Testis (tissue), 3 donors: ENCODE measurements around the gene PDIK1L. TPM values are rescaled to one million over a fixed set of nuclear protein-coding genes. Genes with fewer than 3 reads are reported as not detected.

Experiments used
- DNase-seq: peaks from one replicate; pipeline ENCODE4 v3.0.0-alpha.2; 2019
- H3K27ac ChIP-seq, 2 donors: fragments of 200-600 bp; sonication (generic); one replicate each; pipeline ENCODE4 v1.5.1; 2019
- H3K27me3 ChIP-seq: fragments of 200-600 bp; sonication (generic); one replicate; pipeline ENCODE4 v1.5.1; 2019
- H3K36me3 ChIP-seq: fragments of 200-600 bp; sonication (generic); one replicate; pipeline ENCODE4 v1.5.1; 2017; ENCODE audit warnings: low read depth; ENCODE audit errors: missing control alignments
- H3K4me1 ChIP-seq: fragments of 200-600 bp; sonication (generic); one replicate; pipeline ENCODE4 v1.5.1; 2019
- H3K4me3 ChIP-seq, 2 donors: fragments of 200-600 bp; sonication (generic); one replicate each; pipeline ENCODE4 v1.5.1; 2017 to 2019
- H3K9me3 ChIP-seq: fragments of 200-600 bp; sonication (generic); one replicate; pipeline ENCODE4 v1.5.1; 2017
- POLR2A ChIP-seq: fragments of 450-650 bp; IDR thresholded peaks from one replicate; pipeline ENCODE4 v1.6.1; 2017; ENCODE audit warnings: antibody characterized with exemption, mild to moderate bottlenecking, moderate library complexity
- WGBS, 2 donors: methylation state at CpG; one replicate each; pipeline ENCODE4 v1.1.5; 2018; 5-methylcytosine and 5-hydroxymethylcytosine counted together
- intact Hi-C: fragments of 100-400 bp; cut with DNase I; formaldehyde crosslinking; loops from one replicate; pipeline ENCODE4 v1.15.1; 2023; ENCODE audit warnings: low total_unique reads
- polyA plus RNA-seq: library from polyadenylated mRNA; stranded (reverse); fragments of 350-450 nt; fragmentation: Illumina TruSeq; extraction: RNeasy Lipid Tissue Mini Kit (QIAGEN cat#74804); gene quantifications from one replicate; pipeline ENCODE4 v1.2.3, GENCODE V29; 2014; ENCODE audit warnings: low read depth, low replicate concordance; ENCODE audit not compliant: insufficient read depth
- total RNA-seq, 2 donors: library from RNA; depleted of rRNA; stranded (reverse); fragments of >200 nt; gene quantifications; one replicate each; pipeline ENCODE4 v1.2.3, GENCODE V29; 2016
- TF ChIP-seq, protein P1 (sequence below), 3 experiments: fragments of 450-650 bp in 2 of 3; fragments of 200-600 bp in 1 of 3; sonication (generic) in 1 of 3; IDR thresholded peaks; one replicate each; pipeline ENCODE4 v1.5.1; 2016 to 2019; ENCODE audit warnings: antibody characterized with exemption in 3 of 3, mild to moderate bottlenecking in 2 of 3, moderate library complexity in 1 of 3

Gene PDIK1L
- total and polyA plus RNA-seq, 3 donors from 2014 or later: 7.0 to 11.7 (median 9.9) TPM

GRCh38 chr1:26142159-26142558, 30.5 kb downstream of the PDIK1L start:
- no peak overlapping the region for H3K4me3 ChIP-seq
- DNase-seq: no peak
- H3K27ac ChIP-seq: no peak overlapping the region
- no peaks in the 10 kb centered on the region for H3K4me1 ChIP-seq
- intact Hi-C loops: loop anchor here (10.0 kb wide), 2 partner anchors 107 to 247 kb away; no protein-coding TSS in a partner anchor
- no peaks in the 10 kb centered on the region for H3K27me3 ChIP-seq
- no peaks in the 10 kb centered on the region for H3K36me3 ChIP-seq
- TF ChIP-seq, protein P1, sequence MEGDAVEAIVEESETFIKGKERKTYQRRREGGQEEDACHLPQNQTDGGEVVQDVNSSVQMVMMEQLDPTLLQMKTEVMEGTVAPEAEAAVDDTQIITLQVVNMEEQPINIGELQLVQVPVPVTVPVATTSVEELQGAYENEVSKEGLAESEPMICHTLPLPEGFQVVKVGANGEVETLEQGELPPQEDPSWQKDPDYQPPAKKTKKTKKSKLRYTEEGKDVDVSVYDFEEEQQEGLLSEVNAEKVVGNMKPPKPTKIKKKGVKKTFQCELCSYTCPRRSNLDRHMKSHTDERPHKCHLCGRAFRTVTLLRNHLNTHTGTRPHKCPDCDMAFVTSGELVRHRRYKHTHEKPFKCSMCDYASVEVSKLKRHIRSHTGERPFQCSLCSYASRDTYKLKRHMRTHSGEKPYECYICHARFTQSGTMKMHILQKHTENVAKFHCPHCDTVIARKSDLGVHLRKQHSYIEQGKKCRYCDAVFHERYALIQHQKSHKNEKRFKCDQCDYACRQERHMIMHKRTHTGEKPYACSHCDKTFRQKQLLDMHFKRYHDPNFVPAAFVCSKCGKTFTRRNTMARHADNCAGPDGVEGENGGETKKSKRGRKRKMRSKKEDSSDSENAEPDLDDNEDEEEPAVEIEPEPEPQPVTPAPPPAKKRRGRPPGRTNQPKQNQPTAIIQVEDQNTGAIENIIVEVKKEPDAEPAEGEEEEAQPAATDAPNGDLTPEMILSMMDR (IDR thresholded peaks at IDR 0.05): no peak
- no peak for TF ChIP-seq POLR2A
- H3K9me3 ChIP-seq: no peaks in the 10 kb centered on the region
- 81 to 86% methylated on average over 8 of the region's 8 CpGs for WGBS, 2 donors

DNA sequence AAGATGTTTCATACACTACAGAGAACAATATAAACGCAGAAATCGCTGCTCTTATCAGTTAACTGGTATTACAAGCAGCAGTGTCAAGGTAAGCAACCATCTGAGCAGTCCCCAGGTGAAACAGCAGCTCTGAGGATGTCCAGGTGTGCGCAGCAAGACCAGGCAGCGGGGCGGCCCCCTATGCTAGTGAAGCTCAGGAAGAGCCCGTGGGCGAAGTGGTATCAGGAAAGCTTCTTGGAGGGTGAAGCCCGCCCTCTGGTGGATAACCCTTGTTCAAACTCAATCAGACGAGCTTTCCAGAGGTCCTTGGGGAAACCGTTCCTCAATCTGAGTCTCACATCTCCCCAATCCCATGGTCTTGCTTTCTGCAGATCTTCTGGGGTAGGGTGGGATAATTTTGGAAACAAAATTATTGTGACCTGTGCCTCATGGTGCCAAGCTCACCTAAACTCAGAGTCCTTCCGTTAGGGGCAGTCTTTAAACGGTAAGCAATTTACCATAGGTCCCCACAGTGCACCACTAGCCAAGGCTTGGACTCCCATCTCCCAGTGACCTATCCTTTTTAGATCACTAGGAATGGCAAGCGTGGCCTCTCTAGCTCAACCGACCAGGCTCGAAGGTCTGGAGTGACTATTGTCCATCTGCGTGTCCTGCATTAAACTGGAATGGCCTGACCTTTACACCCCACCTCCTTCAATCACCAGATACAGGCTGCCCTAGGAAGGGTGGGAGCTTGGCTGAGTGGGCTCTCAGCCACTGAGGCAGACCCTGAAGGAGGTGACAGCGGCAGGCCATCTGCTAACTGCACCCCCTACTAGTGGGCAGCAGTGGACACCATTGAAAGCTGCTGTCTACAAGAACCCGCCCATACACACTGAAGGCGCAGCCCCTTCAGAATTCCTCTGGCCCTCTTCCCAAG, 33.7 kb downstream of the PDIK1L start:
- Histone ChIP-seq H3K4me3 (no peak overlapping the region), H3K27me3 (no peaks in the 10 kb centered on the region), H3K27ac (no peak overlapping the region), H3K36me3 (no peaks in the 10 kb centered on the region), H3K4me1 (no peaks in the 10 kb centered on the region), H3K9me3 (no peaks in the 10 kb centered on the region)
- intact Hi-C loops: loop anchor here (10.0 kb wide), 2 partner anchors 110 to 250 kb away; no protein-coding TSS in a partner anchor
- WGBS, 2 donors: 38 to 50% methylated on average over 18 to 19 of the region's 19 CpGs
- DNase-seq: peak; percentile 90
- TF ChIP-seq, protein P1 (IDR thresholded peaks at IDR 0.05): peak; percentile 65 to 72 (median 65)
- no peak for TF ChIP-seq POLR2A

- H3K4me3 ChIP-seq: no peak overlapping the region
- H3K4me1 ChIP-seq: no peaks in the 10 kb centered on the region
- TF ChIP-seq, protein P1 (IDR thresholded peaks at IDR 0.05): no peak
- TF ChIP-seq POLR2A: no peak
- no peaks in the 10 kb centered on the region for H3K9me3 ChIP-seq
- intact Hi-C loops: loop anchor here (10.0 kb wide), 2 partner anchors 111 to 251 kb away; no protein-coding TSS in a partner anchor
- no peaks in the 10 kb centered on the region for H3K27me3 ChIP-seq
- WGBS, 2 donors: 61 to 62% methylated on average over 2 to 6 of the region's 6 CpGs
- no peak overlapping the region for H3K27ac ChIP-seq
- no peak for DNase-seq
- no peaks in the 10 kb centered on the region for H3K36me3 ChIP-seq
Measured at GRCh38 chr1:26145960-26146294, 34.3 kb downstream of the PDIK1L start.

DNA sequence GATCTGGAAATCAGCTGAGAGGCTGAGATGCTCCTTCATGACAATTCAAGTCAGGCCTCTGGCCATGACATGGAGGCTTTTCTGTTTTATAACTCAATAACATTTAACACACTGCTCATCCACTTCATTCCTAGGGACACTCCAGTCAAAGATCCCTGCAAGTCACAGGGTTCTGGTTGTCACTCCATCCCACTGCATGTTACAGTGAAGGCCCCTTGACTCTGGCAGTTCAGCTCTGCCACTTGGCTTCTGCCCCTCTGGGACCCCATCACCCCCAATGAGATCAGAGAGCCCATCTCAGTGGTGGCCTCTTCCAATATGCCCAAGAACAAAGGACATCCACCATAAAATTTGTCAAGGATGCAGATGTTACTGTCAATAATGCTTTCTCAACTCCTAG, 37.3 kb downstream of the PDIK1L start:
- Histone ChIP-seq H3K27ac (no peak overlapping the region), H3K4me3 (no peak overlapping the region), H3K9me3 (no peaks in the 10 kb centered on the region), H3K27me3 (no peaks in the 10 kb centered on the region), H3K36me3 (no peaks in the 10 kb centered on the region), H3K4me1 (no peaks in the 10 kb centered on the region)
- TF ChIP-seq, protein P1 (IDR thresholded peaks at IDR 0.05): no peak
- no peak for TF ChIP-seq POLR2A
- intact Hi-C loops: loop anchor here (10.0 kb wide), 2 partner anchors 114 to 254 kb away; no protein-coding TSS in a partner anchor
- no peak for DNase-seq
